Natural killer cell treated with Interleukin-12 subunit alpha and Interleukin-12 subunit beta and Interleukin-15 and Interleukin-18, amount 100 ng/mL, for 72 hours (primary cell): ENCODE measurements around the gene SEMA3F. TPM values are rescaled to one million over a fixed set of nuclear protein-coding genes. Genes with fewer than 3 reads are reported as not detected.

Source experiments
- ATAC-seq, 2 donors: fragments of 150-1000 bp; cut with Tn5 transposase in 1 of 2; sonication (Bioruptor Pico), chemical (Tn5 transposase) in 1 of 2; 2 replicates each; pipeline ENCODE4 v1.10.0; 2021
- DNase-seq: peaks from one replicate; pipeline ENCODE4 v3.0.0; 2022; ENCODE audit warnings: low spot score
- H3K27ac Mint-ChIP-seq, 2 donors: 1 replicate in 1 of 2; 2 replicates in 1 of 2; pipeline ENCODE4 v1.8.0; 2022; ENCODE audit warnings: mixed read lengths in 2 of 2, mild to moderate bottlenecking in 1 of 2, moderate library complexity in 1 of 2
- H3K27me3 Mint-ChIP-seq, 2 donors: 1 replicate in 1 of 2; 2 replicates in 1 of 2; pipeline ENCODE4 v1.8.0; 2022; ENCODE audit warnings: mixed read lengths in 2 of 2
- H3K36me3 Mint-ChIP-seq: one replicate; pipeline ENCODE4 v1.8.0; 2022; ENCODE audit warnings: mixed read lengths
- H3K4me1 Mint-ChIP-seq, 2 donors: 1 replicate in 1 of 2; 2 replicates in 1 of 2; pipeline ENCODE4 v1.8.0; 2022; ENCODE audit warnings: low read depth in 2 of 2, mixed read lengths in 2 of 2, mild to moderate bottlenecking in 1 of 2
- H3K4me3 Mint-ChIP-seq: one replicate; pipeline ENCODE4 v1.8.0; 2022; ENCODE audit warnings: mixed read lengths
- H3K9me3 Mint-ChIP-seq: 2 replicates; pipeline ENCODE4 v1.8.0; 2022; ENCODE audit warnings: mixed read lengths
- total RNA-seq, 2 donors: library from RNA; stranded (reverse); gene quantifications; one replicate each; pipeline ENCODE4 v1.2.3, GENCODE V29; 2022

Gene SEMA3F
- total RNA-seq, 2 donors from 2014 or later = 0.12 to 0.81 TPM

DNA sequence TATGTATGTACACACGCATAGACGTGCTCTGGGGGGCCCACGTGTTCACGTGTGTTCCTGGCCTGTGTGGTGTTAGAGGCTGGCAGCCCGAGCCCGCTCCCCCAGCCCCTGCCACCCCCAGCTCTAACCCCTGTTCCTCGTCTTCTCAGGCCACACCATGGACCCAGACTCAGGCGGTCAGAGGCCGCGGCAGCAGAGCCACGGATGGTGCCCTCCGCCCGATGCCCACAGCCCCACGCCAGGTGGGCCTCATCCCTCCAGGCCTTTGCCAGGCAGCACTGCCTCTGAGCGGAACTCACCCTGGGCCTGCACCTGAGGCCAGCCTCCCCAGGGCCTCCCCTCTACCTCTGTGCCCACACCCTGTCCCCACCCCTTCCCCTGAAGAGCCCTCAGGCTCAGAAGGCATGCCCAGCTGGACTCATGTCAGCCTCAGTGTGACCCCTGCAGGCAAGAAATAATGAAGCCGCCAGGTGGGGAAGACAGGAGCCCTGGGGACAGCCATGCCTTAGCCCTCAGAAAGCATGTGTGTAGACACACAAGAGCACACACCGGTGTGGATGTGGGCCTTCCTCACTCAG lies 19.9 kb downstream of the SEMA3F start:
- no peaks in the 10 kb centered on the region for H3K9me3 Mint-ChIP-seq
- H3K4me3 Mint-ChIP-seq = no peak overlapping the region
- no peak for ATAC-seq
- H3K4me1 Mint-ChIP-seq = peaks cover 2 to 4% of the 10 kb centered on the region in 2 donors
- no peak overlapping the region for H3K27ac Mint-ChIP-seq
- no peaks in the 10 kb centered on the region for H3K27me3 Mint-ChIP-seq
- no peaks in the 10 kb centered on the region for H3K36me3 Mint-ChIP-seq
- no peak for DNase-seq

DNA sequence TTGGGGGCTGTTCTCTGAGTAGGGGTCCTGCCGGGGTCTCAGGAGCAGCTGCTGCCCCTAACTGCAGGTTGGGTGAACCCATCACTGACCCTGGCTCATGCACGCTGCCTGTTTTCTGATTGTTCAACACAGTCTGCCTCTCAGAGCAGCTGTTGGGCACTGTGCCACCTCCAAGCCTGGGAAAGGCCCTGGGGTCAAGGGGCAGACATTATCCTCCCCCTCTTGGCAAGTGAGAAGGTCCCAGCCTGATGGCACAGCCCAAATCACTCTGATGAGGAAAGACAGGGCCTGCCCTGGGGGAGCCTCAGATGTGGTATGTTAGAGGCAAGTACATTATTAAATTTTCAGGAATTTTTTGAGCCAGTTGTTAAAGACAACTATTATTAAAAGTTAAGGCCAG lies 22.2 kb downstream of the SEMA3F start:
- Mint-ChIP-seq H3K36me3 (no peaks in the 10 kb centered on the region), H3K4me1 (peaks cover 2 to 4% of the 10 kb centered on the region in 2 donors), H3K27ac (no peak overlapping the region), H3K9me3 (no peaks in the 10 kb centered on the region), H3K4me3 (no peak overlapping the region), H3K27me3 (no peaks in the 10 kb centered on the region)
- DNase-seq = no peak
- no peak for ATAC-seq

GRCh38 chr3:50179710-50180109 lies 24.6 kb downstream of the SEMA3F start:
- ATAC-seq (no peak), DNase-seq (no peak)
- Mint-ChIP-seq H3K27ac (no peak overlapping the region), H3K36me3 (no peaks in the 10 kb centered on the region), H3K4me1 (no peaks in the 10 kb centered on the region), H3K27me3 (no peaks in the 10 kb centered on the region), H3K9me3 (no peaks in the 10 kb centered on the region), H3K4me3 (no peak overlapping the region)

- Mint-ChIP-seq H3K27ac (no peak overlapping the region), H3K36me3 (no peaks in the 10 kb centered on the region), H3K4me1 (no peaks in the 10 kb centered on the region), H3K9me3 (no peaks in the 10 kb centered on the region), H3K27me3 (no peaks in the 10 kb centered on the region), H3K4me3 (no peak overlapping the region)
- DNase-seq (no peak), ATAC-seq (no peak)
These were observed 26.9 kb downstream of the SEMA3F start for GRCh38 chr3:50181985-50182384.

DNA sequence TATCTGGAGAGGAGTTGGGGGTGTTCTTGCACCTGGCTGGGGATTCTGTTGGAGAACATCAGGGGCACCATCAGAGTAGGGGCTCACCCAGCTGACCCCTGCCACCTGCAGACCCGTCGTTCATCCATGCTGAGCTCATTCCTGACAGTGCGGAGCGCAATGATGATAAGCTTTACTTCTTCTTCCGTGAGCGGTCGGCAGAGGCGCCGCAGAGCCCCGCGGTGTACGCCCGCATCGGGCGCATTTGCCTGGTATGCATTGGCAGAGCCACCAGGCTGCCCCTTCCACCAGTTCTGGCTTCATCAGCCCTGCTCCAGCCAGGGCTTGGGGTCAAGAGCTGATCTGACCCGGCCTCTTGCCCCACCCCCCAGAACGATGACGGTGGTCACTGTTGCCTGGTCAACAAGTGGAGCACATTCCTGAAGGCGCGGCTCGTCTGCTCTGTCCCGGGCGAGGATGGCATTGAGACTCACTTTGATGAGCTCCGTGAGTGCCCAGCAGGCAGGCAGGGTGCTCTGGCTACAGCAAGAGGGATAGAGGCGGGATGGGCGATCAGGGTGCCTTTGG lies 27.5 kb downstream of the SEMA3F start:
- Mint-ChIP-seq H3K27me3 (no peaks in the 10 kb centered on the region), H3K36me3 (no peaks in the 10 kb centered on the region), H3K4me1 (no peaks in the 10 kb centered on the region), H3K4me3 (no peak overlapping the region), H3K9me3 (no peaks in the 10 kb centered on the region), H3K27ac (no peak overlapping the region)
- ATAC-seq (no peak), DNase-seq (no peak)

DNA sequence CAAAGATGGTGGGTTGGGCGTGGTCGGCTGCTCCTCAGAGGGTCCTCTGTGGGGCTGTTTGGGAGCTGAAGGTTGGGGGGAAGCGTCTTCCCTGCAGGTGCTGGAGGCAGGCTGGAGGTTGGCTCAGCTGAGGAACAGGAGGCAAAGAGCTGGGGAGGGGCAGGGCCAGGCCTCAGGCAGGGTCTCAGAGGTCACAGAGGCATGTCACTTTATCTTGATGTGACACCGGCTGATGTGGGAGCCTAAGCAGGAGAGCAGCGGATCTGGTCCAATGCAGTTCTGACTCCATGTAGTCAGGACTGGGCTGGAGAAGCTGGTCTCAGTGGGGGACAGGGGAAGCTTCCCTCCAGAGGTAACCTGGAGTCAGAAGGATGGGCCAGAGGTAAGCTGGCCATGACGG lies 28.6 kb downstream of the SEMA3F start:
- Mint-ChIP-seq H3K4me3 (no peak overlapping the region), H3K4me1 (no peaks in the 10 kb centered on the region), H3K27ac (no peak overlapping the region), H3K27me3 (no peaks in the 10 kb centered on the region), H3K9me3 (no peaks in the 10 kb centered on the region), H3K36me3 (no peaks in the 10 kb centered on the region)
- DNase-seq = no peak
- no peak for ATAC-seq

- H3K4me3 Mint-ChIP-seq = no peak overlapping the region
- DNase-seq (no peak), ATAC-seq (peak in 1 of 2 donors; percentile 13)
- no peaks in the 10 kb centered on the region for H3K36me3 Mint-ChIP-seq
- no peak overlapping the region for H3K27ac Mint-ChIP-seq
- H3K27me3 Mint-ChIP-seq = no peaks in the 10 kb centered on the region
- no peaks in the 10 kb centered on the region for H3K9me3 Mint-ChIP-seq
- no peaks in the 10 kb centered on the region for H3K4me1 Mint-ChIP-seq
These were observed 29.3 kb downstream of the SEMA3F start for GRCh38 chr3:50184242-50184978.

DNA sequence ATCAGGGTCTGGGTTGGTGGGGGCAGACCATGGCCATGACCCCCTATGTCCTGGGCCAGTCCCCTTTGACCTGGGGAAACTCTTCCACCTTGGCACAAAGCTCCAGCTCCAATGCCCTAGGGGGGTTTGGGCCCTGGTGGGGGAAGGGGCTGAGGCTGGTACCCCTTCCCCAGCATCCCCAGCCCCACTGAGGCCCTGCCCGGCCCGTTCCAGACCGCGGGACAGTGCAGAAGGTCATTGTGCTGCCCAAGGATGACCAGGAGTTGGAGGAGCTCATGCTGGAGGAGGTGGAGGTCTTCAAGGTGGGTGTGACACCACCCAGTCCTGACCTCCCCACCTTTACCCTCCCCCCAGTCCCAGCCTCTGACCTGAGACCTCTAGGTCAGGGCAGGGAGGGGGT lies 30.1 kb downstream of the SEMA3F start:
- Mint-ChIP-seq H3K27ac (no peak overlapping the region), H3K4me1 (no peaks in the 10 kb centered on the region), H3K36me3 (no peaks in the 10 kb centered on the region), H3K27me3 (no peaks in the 10 kb centered on the region), H3K4me3 (no peak overlapping the region), H3K9me3 (no peaks in the 10 kb centered on the region)
- DNase-seq = no peak
- no peak for ATAC-seq

DNA sequence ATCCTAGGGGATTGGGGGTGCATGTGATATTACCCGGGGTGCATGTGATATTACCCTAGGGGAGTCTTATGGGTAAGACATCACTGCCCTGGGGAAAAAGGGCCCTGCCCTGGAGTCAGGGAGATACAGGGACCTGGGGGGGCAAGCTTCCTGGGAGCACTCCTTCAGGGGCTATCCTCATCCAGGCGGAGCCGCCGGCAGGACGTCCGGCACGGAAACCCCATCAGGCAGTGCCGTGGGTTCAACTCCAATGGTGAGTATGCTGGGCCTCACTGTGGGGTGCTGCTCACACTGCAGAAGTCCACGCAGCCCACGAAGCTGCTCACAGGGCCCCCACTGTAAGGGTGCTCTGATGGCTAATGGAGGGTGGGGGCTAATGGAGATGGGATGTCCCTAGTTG lies 31.0 kb downstream of the SEMA3F start:
- H3K27ac Mint-ChIP-seq = no peak overlapping the region
- DNase-seq = no peak
- no peaks in the 10 kb centered on the region for H3K27me3 Mint-ChIP-seq
- H3K4me3 Mint-ChIP-seq = no peak overlapping the region
- ATAC-seq = no peak
- no peaks in the 10 kb centered on the region for H3K4me1 Mint-ChIP-seq
- no peaks in the 10 kb centered on the region for H3K9me3 Mint-ChIP-seq
- no peaks in the 10 kb centered on the region for H3K36me3 Mint-ChIP-seq

DNA sequence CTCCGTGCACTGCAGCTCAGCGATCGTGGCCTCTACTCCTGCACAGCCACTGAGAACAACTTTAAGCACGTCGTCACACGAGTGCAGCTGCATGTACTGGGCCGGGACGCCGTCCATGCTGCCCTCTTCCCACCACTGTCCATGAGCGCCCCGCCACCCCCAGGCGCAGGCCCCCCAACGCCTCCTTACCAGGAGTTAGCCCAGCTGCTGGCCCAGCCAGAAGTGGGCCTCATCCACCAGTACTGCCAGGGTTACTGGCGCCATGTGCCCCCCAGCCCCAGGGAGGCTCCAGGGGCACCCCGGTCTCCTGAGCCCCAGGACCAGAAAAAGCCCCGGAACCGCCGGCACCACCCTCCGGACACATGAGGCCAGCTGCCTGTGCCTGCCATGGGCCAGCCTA lies 32.6 kb downstream of the SEMA3F start:
- no peak overlapping the region for H3K4me3 Mint-ChIP-seq
- H3K27ac Mint-ChIP-seq = no peak overlapping the region
- no peaks in the 10 kb centered on the region for H3K9me3 Mint-ChIP-seq
- no peaks in the 10 kb centered on the region for H3K4me1 Mint-ChIP-seq
- ATAC-seq (no peak), DNase-seq (no peak)
- no peaks in the 10 kb centered on the region for H3K36me3 Mint-ChIP-seq
- peaks cover 0 to 2% of the 10 kb centered on the region in 2 donors for H3K27me3 Mint-ChIP-seq

DNA sequence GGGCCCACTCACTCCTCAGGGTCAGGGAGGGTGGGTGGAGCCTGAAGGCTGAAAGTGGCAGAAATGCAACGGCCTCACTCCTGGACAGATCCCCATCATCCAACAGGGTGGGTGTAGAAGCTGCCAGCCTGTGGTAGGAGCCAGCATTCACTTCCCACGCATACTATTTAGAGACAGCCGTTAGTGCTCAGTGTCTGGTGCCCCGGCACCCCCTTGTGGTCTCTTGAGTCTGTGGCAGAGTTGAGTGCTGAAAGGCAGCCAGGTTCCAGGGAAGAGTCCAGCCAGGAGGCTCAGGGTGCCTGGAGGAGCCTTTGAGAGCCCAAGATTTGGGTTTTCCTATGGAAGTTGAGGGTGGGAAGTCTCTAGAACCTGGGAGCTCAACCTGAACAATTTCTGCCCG lies 34.1 kb downstream of the SEMA3F start:
- H3K9me3 Mint-ChIP-seq = no peaks in the 10 kb centered on the region
- H3K4me3 Mint-ChIP-seq = no peak overlapping the region
- H3K36me3 Mint-ChIP-seq = no peaks in the 10 kb centered on the region
- DNase-seq (no peak), ATAC-seq (no peak)
- H3K27ac Mint-ChIP-seq = no peak overlapping the region
- peaks cover 0 to under 1% of the 10 kb centered on the region in 2 donors for H3K4me1 Mint-ChIP-seq
- H3K27me3 Mint-ChIP-seq = peaks cover 0 to 2% of the 10 kb centered on the region in 2 donors

- Mint-ChIP-seq H3K4me3 (no peak overlapping the region), H3K36me3 (no peaks in the 10 kb centered on the region), H3K27me3 (peaks cover 0 to 2% of the 10 kb centered on the region in 2 donors), H3K9me3 (no peaks in the 10 kb centered on the region), H3K4me1 (peaks cover 0 to 5% of the 10 kb centered on the region in 2 donors), H3K27ac (no peak overlapping the region)
- no peak for ATAC-seq
- no peak for DNase-seq
These were observed 34.9 kb downstream of the SEMA3F start for GRCh38 chr3:50189989-50190388.

- no peaks in the 10 kb centered on the region for H3K9me3 Mint-ChIP-seq
- H3K27me3 Mint-ChIP-seq = peaks cover 0 to 2% of the 10 kb centered on the region in 2 donors
- no peak within 1 kb of the TSS for H3K27ac Mint-ChIP-seq
- H3K4me1 Mint-ChIP-seq = peaks cover 0 to 5% of the 10 kb centered on the region in 2 donors
- H3K36me3 Mint-ChIP-seq = no peaks in the 10 kb centered on the region
- no peak within 1 kb of the TSS for H3K4me3 Mint-ChIP-seq
- DNase-seq (no peak), ATAC-seq (no peak)
These were observed 36.0 kb downstream of the SEMA3F start, which contains the start of gene GNAT1 for GRCh38 chr3:50190936-50191660. Gene GNAT1 (plus strand): TSS chr3:50191610. CDS start chr3:50191726, 116 bp downstream.

DNA sequence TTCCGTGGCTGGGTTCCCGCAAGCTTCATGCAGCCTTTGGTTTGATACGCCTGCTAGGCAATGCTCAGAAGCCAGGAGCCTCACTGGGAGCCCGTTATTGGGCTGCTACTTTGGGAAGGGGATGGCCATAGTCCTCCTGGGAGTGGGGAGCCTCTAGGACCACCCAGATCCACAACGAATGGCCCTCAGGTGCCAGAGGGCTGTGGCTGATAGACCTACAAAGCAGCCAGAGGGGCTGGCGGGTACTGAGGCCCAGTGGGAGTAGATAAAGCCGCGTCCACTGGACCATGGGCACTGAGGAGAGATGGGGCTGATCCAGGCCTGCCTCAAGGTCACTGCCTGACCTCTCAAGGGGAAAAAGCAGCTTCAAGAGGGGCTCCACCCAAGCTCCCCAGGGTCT lies 37.0 kb downstream of the SEMA3F start:
- Mint-ChIP-seq H3K36me3 (no peaks in the 10 kb centered on the region), H3K27ac (no peak overlapping the region), H3K4me1 (peaks cover 0 to 5% of the 10 kb centered on the region in 2 donors), H3K4me3 (no peak overlapping the region), H3K9me3 (no peaks in the 10 kb centered on the region), H3K27me3 (peaks cover 5 to 6% of the 10 kb centered on the region in 2 donors)
- DNase-seq = no peak
- no peak for ATAC-seq
